Hematopoietic multipotent progenitor cell treated with erythropoietin and hydrocortisone succinate and interleukin-3 and kit ligand, for 6 days (in vitro differentiated cells): ENCODE results near the gene ADCY9.
"Not testable (repeated sequence)": the region's sequence is repeated elsewhere in the genome, so short reads cannot be mapped to it uniquely, and the experiment has no call there.

Experiments
- DNase-seq: peaks from one replicate; pipeline ENCODE4 v3.0.0-alpha.2; 2015

The ADCY9 gene

GRCh38 chr16:4092547-4093265, 23.5 kb downstream of the ADCY9 start:
- DNase-seq: no peak

- no peak for DNase-seq
Observed at GRCh38 chr16:4091240-4092012, 24.8 kb downstream of the ADCY9 start.

- DNase-seq: no peak
Observed at GRCh38 chr16:4090351-4090851, 25.8 kb downstream of the ADCY9 start.

- no peak for DNase-seq
Observed at GRCh38 chr16:4089811-4090301, 26.4 kb downstream of the ADCY9 start.

DNA sequence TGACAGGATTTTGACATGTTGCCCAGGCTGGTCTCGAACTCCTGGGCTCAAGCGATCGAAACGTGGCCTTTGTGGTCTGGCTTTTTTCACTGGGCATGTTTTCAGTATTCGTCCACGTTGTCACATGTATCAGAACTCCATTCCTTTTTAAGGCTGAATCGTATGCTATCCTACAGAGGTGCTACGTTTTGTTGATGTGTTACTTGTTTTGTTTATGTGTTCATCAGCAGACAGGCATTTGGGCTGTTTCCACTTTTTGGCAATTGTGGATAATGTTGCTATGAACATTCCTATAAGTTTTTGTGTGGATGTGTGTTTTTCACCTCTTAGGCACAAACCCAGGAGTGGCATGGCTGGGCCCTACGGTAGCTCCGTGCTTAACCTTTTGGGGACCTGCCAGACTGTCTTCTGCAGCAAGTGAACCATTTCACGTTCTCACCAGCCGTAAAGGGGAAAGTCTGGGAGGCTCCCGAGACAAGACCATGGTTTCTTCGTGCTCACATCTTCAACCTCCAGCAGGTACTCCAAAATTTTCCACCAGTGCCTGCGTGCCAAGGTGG, 26.9 kb downstream of the ADCY9 start:
- DNase-seq: no peak

- no peak for DNase-seq
Observed at GRCh38 chr16:4087990-4088577, 28.2 kb downstream of the ADCY9 start.

- DNase-seq: no peak
Observed at GRCh38 chr16:4087099-4087885, 28.9 kb downstream of the ADCY9 start.

DNA sequence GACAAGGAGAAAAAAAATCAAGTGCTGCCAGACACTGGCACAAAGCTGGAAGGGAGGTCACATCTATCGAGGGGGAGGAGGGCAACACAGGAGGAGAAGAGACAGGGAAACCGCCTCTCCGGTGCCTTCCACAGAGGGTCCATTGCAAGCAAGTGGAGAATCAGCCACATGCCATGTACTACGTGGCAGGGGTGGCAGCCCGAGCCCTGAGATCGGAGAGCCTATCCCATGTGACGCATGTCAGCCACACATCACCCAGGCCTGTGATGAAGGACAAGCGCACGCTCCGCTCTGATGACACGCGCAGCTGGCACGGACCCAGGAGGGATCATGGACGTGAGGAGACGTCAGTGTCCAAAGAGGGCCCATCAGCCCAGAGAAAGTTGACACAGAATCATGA, 30.1 kb downstream of the ADCY9 start:
- no peak for DNase-seq

- no peak for DNase-seq
Observed at GRCh38 chr16:4085405-4085970, 30.8 kb downstream of the ADCY9 start.

DNA sequence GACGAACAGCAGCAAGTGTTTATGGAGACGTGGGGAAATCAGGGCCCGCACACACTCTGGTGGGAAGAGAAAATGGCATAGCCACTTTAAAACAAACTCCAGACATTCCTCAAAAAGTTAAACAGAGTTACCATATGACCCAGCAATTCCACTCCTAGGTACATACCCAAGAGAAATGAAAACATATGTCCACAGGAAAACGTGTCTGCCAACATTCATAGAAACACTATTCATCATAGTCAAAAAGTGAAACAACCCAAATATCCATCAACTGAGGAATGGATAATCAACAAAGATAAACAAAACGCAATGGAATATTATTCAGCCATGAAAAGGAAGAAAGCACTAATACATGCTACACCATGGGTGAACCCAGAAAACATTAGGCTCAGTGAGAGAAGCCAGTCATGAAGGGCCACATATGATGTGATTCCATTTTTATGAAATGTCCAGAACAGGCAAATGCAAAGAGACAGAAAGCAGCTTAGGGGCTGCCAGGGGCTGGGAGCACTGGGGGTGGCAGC, 32.8 kb downstream of the ADCY9 start:
- DNase-seq: no peak

- no peak for DNase-seq
Observed at GRCh38 chr16:4082474-4083044, 33.7 kb downstream of the ADCY9 start.

DNA sequence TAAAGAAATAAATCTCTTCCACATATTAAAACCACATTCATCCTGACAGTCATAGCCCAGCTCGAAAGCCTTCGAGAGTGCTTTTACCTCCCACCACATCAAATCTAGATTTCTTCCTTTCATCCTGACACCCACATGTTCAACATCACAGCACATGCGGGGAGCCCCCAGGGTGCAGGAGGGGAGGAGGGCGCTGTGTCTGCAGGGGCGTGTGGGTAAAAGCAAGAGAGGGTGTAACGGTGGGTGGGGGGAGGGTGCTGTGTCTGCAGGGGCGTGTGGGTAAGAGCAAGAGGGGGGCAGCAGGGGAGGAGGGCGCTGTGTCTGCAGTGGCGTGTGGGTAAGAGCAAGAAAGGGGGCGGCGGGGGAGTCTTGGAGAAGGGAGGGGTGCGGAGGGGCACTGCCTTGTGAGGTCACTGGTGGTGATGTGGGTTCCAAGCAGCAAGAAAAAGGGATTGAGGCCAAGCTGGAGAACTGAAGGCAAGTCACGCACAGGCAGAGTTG, 34.7 kb downstream of the ADCY9 start:
- no peak for DNase-seq

- DNase-seq: no peak
Observed at GRCh38 chr16:4081047-4081446, 35.2 kb downstream of the ADCY9 start.

GRCh38 chr16:4077174-4077649, 39.0 kb downstream of the ADCY9 start:
- DNase-seq: no peak

- DNase-seq: no peak
Observed at GRCh38 chr16:4075534-4075933, 40.7 kb downstream of the ADCY9 start.

DNA sequence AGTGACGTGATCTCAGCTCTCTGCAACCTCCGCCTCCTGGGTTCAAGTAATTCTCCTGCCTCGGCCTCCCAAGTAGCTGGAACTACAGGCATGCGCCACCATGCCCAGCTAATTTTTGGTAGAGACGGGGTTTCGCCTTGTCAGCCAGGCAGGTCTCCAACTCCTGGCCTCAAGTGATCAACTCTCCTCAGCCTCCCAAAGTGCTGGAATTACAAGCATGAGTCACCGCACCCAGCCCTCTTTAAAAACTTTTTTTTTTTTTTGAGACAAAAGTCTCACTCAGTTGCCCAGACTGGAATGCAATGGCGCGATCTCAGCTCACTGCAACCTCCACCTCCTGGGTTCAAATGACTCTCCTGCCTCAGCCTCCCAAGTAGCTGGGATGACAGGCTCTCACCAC, 43.1 kb downstream of the ADCY9 start:
- DNase-seq: not testable (repeated sequence)

DNA sequence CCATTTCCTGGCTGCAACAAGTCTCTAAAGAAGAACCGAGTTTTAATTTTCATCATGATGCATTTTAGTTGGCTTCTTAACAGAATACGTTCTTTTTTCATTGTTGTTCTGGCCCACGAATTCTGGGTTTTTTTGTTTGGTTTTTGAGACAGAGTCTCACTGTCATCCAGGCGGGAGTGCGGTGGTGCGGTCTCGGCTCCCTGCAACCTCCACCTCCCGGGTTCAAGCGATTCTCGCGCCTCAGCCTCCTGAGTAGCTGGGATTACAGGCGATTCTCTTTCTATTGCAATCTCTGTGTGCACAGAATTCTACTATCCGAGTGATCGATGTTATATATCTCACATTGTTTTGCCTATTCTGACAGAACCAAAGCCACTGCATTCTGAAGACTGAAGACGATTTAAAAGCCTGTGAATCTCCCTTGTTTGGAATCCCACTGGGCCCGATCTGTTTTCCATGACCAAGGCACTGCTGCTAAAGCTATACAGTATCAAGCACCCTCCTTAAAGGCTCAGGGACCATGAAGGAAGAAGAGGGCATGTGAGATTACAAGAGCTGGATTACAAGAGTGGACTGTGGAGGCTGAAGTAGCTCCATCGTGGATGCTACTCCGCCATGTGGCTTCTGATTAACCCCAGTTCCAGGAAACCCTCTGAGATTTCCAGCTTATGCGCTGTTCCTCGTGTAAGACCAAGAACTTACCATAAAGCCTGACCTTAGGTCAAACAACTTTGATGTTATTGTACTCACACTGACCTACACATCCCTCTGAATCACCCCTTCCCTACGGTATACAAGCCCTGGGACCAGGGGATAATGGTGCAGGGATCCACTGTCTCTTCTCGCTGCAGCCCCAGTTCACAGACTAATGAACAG, 44.3 kb downstream of the ADCY9 start:
- no peak for DNase-seq

- DNase-seq: no peak
Observed at GRCh38 chr16:4070936-4071335, 45.3 kb downstream of the ADCY9 start.

- DNase-seq: no peak
Observed at GRCh38 chr16:4067262-4068001, 48.8 kb downstream of the ADCY9 start.
